HEK293T (cell line): ENCODE data around the gene TMEM232.

ENCODE experiments used
- CTCF ChIA-PET: fragments of 350-600 bp; formaldehyde crosslinking; extraction: SDS; loops from one replicate; lab custom pipeline; 2021; ENCODE audit warnings: antibody characterized with exemption, inconsistent platforms; lab: Yijun Ruan, JAX
- POLR2A ChIA-PET: fragments of 350-600 bp; formaldehyde crosslinking; extraction: SDS; loops from one replicate; lab custom pipeline; 2020; ENCODE audit warnings: antibody characterized with exemption, inconsistent platforms; lab: Yijun Ruan, JAX
- DNase-seq: peaks from one replicate; pipeline ENCODE4 v3.0.0; 2012; ENCODE audit warnings: mixed read lengths; ENCODE audit errors: extremely low spot score
- ARNT ChIP-seq: fragments of 450-650 bp; IDR thresholded peaks from 2 replicates; pipeline ENCODE4 v1.6.1; 2017; ENCODE audit warnings: mild to moderate bottlenecking
- BHLHE40 ChIP-seq: fragments of 450-650 bp; IDR thresholded peaks from 2 replicates; pipeline ENCODE4 v1.6.1; 2016; ENCODE audit warnings: mild to moderate bottlenecking, moderate library complexity, borderline replicate concordance
- CTBP1 ChIP-seq: fragments of 450-650 bp; IDR thresholded peaks from 2 replicates; pipeline ENCODE4 v1.6.1; 2016; ENCODE audit warnings: borderline replicate concordance
- ELF4 ChIP-seq: fragments of 450-650 bp; IDR thresholded peaks from 2 replicates; pipeline ENCODE4 v1.6.1; 2017; ENCODE audit warnings: antibody characterized with exemption
- FOXA1 ChIP-seq: fragments of 450-650 bp; IDR thresholded peaks from 2 replicates; pipeline ENCODE4 v1.6.1; 2016; ENCODE audit warnings: mild to moderate bottlenecking
- FOXK2 ChIP-seq: fragments of 450-650 bp; IDR thresholded peaks from 2 replicates; pipeline ENCODE4 v1.6.1; 2016; ENCODE audit warnings: mild to moderate bottlenecking
- FOXM1 ChIP-seq: fragments of 450-650 bp; IDR thresholded peaks from 2 replicates; pipeline ENCODE4 v1.6.1; 2017; ENCODE audit warnings: mild to moderate bottlenecking, borderline replicate concordance
- HDGF ChIP-seq: fragments of 450-650 bp; IDR thresholded peaks from 2 replicates; pipeline ENCODE4 v1.6.1; 2017; ENCODE audit warnings: antibody characterized with exemption, borderline replicate concordance
- L3MBTL2 ChIP-seq: fragments of 450-650 bp; conservative IDR thresholded peaks from 2 replicates; pipeline ENCODE4 v1.6.1; 2016; ENCODE audit warnings: mild to moderate bottlenecking
- LEF1 ChIP-seq: fragments of 450-650 bp; IDR thresholded peaks from 2 replicates; pipeline ENCODE4 v1.6.1; 2017; ENCODE audit warnings: mild to moderate bottlenecking, borderline replicate concordance
- NFRKB ChIP-seq: fragments of 450-650 bp; IDR thresholded peaks from 2 replicates; pipeline ENCODE4 v1.6.1; 2016; ENCODE audit warnings: mild to moderate bottlenecking, moderate library complexity
- PKNOX1 ChIP-seq: fragments of 450-650 bp; IDR thresholded peaks from 2 replicates; pipeline ENCODE4 v1.6.1; 2016
- SP1 ChIP-seq: fragments of 450-650 bp; IDR thresholded peaks from 2 replicates; pipeline ENCODE4 v1.6.1; 2017
- SUZ12 ChIP-seq: fragments of 450-650 bp; IDR thresholded peaks from 2 replicates; pipeline ENCODE4 v1.6.1; 2016; ENCODE audit warnings: mild to moderate bottlenecking
- TARDBP ChIP-seq: fragments of 450-650 bp; IDR thresholded peaks from 2 replicates; pipeline ENCODE4 v1.6.1; 2016
- ZNF384 ChIP-seq: fragments of 450-650 bp; IDR thresholded peaks from 2 replicates; pipeline ENCODE4 v1.6.1; 2016

The TMEM232 gene

GRCh38 chr5:110476164-110476563, 250.3 kb downstream of the TMEM232 start:
- DNase-seq, result no peak
- no peak for TF ChIP-seq ZNF384
- TF ChIP-seq FOXK2, result no peak
- TF ChIP-seq SP1, result no peak
- no peak for TF ChIP-seq L3MBTL2
- TF ChIP-seq HDGF, result no peak
- no peak for TF ChIP-seq FOXA1
- TF ChIP-seq BHLHE40, result no peak
- TF ChIP-seq ELF4, result no peak
- no peak for TF ChIP-seq ARNT
- no peak for TF ChIP-seq PKNOX1
- TF ChIP-seq NFRKB, result no peak
- no peak for TF ChIP-seq LEF1
- TF ChIP-seq TARDBP, result no peak
- no peak for TF ChIP-seq SUZ12
- POLR2A ChIA-PET, result no interaction called here
- CTCF ChIA-PET, result no interaction called here

- DNase-seq, result no peak
- TF ChIP-seq FOXA1 (no peak), SUZ12 (no peak), SP1 (no peak), FOXM1 (no peak), L3MBTL2 (no peak), ZNF384 (no peak), TARDBP (no peak), PKNOX1 (no peak), ELF4 (no peak), CTBP1 (no peak), FOXK2 (no peak), ARNT (no peak), BHLHE40 (no peak)
- ChIA-PET POLR2A (no interaction called here), CTCF (no interaction called here)
Measured at GRCh38 chr5:110475529-110475928, 250.9 kb downstream of the TMEM232 start.

- DNase-seq, result no peak
- no peak for TF ChIP-seq FOXM1
- TF ChIP-seq CTBP1, result no peak
- TF ChIP-seq BHLHE40, result no peak
- no peak for TF ChIP-seq PKNOX1
- TF ChIP-seq LEF1, result no peak
- TF ChIP-seq NFRKB, result no peak
- TF ChIP-seq L3MBTL2, result no peak
- no peak for TF ChIP-seq SP1
- TF ChIP-seq FOXA1, result no peak
- no peak for TF ChIP-seq SUZ12
- no peak for TF ChIP-seq ARNT
- no peak for TF ChIP-seq ZNF384
- TF ChIP-seq HDGF, result no peak
- TF ChIP-seq FOXK2, result no peak
- TF ChIP-seq TARDBP, result no peak
- CTCF ChIA-PET, result no interaction called here
- POLR2A ChIA-PET, result no interaction called here
Measured at GRCh38 chr5:110469486-110469885, 257.0 kb downstream of the TMEM232 start.

GRCh38 chr5:110463106-110463505, 263.4 kb downstream of the TMEM232 start:
- POLR2A ChIA-PET, result no interaction called here
- TF ChIP-seq SP1 (no peak), FOXM1 (no peak), ELF4 (no peak), NFRKB (no peak), BHLHE40 (no peak), L3MBTL2 (no peak), FOXK2 (no peak), ARNT (no peak), PKNOX1 (no peak), HDGF (no peak), LEF1 (no peak), ZNF384 (no peak), TARDBP (no peak), CTBP1 (no peak), SUZ12 (no peak), FOXA1 (no peak)
- DNase-seq, result no peak
- CTCF ChIA-PET, result no interaction called here

- POLR2A ChIA-PET, result no interaction called here
- TF ChIP-seq FOXK2 (no peak), TARDBP (no peak), HDGF (no peak), BHLHE40 (no peak), FOXM1 (no peak), SUZ12 (no peak), L3MBTL2 (no peak), SP1 (no peak), FOXA1 (no peak), ZNF384 (no peak), ELF4 (no peak), LEF1 (no peak), PKNOX1 (no peak), CTBP1 (no peak), NFRKB (no peak), ARNT (no peak)
- CTCF ChIA-PET, result no interaction called here
- no peak for DNase-seq
Measured at GRCh38 chr5:110460837-110461236, 265.6 kb downstream of the TMEM232 start.
